HL-60/S4 treated with phorbol 12-myristate 13-acetate at 8.2 ng/mL for 4 days and 3 days (cell line): Measurements from ENCODE around the gene SLC16A10.
"Not testable (repeated sequence)": the region's sequence is repeated elsewhere in the genome, so short reads cannot be mapped to it uniquely, and the experiment has no call there.

Experiments used
- in situ Hi-C: fragments of 300-500 bp; cut with MboI; formaldehyde crosslinking; loops from 2 replicates; pipeline ENCODE4 v1.15.0; 2022; ENCODE audit warnings: low sequenced_read_pairs

SLC16A10 gene, protein sequence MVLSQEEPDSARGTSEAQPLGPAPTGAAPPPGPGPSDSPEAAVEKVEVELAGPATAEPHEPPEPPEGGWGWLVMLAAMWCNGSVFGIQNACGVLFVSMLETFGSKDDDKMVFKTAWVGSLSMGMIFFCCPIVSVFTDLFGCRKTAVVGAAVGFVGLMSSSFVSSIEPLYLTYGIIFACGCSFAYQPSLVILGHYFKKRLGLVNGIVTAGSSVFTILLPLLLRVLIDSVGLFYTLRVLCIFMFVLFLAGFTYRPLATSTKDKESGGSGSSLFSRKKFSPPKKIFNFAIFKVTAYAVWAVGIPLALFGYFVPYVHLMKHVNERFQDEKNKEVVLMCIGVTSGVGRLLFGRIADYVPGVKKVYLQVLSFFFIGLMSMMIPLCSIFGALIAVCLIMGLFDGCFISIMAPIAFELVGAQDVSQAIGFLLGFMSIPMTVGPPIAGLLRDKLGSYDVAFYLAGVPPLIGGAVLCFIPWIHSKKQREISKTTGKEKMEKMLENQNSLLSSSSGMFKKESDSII

GRCh38 chr6:111087106-111087835 is at the start of gene SLC16A10:
Gene SLC16A10, plus strand, starts transcription at chr6:111087503. Its CDS starts 250 bp downstream, at chr6:111087753.
- in situ Hi-C loops = no loop called here

DNA sequence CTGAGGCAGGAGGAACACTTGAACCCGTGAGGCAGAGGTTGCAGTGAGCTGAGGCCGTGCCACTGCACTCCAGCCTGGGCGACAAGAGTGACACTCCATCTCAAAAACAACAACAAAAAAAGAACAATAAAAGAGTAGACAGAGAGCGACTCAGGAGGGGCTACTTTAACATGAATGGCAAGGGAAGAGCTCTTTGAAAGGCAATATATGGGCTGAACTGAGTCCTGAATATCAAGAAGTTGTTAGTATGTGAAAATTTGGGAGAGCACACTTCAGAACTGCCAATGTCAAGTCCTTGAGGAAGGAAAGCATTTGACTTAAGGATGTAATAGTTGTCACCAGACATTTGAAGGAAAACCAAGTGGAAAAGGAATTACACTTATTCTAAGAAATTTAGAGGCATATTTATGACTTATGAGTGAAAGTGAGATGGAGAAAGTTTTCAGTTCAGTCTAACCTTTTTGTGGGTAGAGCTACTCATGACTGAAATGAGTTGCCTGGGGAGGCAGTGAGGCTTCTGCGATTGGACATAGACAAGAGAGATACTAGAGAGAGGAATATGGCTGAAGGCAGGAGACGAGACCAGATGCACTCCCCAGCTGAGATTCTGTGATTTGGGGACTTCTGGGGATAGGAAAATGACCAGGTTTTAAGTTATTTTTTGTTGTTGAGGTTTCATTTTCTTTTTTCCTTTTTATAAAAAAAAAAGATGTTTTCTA is 48.6 kb upstream of the SLC16A10 start:
- in situ Hi-C loops = no loop called here

DNA sequence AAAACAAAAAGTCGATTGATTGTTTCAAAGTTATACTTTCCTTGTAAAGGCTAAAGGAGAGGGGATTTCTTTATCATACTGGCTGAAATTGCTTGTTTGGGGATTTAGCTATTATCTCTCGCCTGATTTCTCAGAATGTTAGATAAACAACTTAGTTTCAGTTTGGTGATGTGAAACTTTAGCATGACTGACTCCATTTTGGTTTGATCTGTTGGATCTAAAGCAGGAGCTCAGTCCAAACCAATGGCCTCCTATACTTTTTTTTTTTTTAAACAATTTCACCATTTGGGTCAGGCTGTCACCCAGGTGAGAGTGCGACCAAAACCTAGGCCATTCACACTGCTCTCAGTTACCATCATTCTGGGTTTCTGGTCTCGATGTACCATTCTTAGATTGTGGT is 45.4 kb upstream of the SLC16A10 start:
- in situ Hi-C loops = no loop called here

GRCh38 chr6:111047244-111047643 is 40.1 kb upstream of the SLC16A10 start:
- in situ Hi-C loops = no loop called here

DNA sequence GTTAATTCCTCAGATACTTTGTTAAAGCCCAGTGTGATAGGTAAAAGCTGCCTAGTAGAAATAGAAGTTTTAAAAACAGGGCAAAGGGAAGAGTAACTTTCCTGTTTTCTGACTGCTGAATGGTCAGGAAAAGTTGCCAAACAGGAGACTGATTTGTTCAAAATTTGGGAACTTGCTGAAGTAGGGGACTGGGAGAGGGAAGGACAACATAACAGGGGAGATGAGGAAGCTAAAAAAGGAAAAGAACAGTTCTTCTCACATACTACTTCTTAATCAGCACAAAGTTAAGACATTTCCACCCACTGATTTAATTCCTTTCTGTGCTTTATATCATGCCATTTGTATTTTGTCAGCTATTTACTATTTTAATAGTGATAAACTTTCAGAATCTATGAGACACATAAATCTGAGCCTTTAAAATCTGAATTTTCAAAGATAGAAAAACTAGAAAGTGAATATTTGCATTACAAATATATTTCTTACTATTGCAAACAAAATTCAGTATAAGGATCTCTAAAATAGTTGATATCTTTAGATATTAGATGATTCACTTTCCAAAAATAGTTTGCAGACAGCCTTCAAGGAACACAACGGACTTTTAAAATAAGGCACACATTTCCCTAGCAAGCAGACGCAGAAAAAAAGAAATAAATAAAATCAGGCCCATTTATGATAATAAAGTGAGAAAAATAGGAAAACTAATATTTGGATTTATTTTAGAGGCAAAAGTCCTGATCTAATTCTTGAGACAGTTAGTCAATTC is 36.9 kb upstream of the SLC16A10 start:
- in situ Hi-C loops = no loop called here

DNA sequence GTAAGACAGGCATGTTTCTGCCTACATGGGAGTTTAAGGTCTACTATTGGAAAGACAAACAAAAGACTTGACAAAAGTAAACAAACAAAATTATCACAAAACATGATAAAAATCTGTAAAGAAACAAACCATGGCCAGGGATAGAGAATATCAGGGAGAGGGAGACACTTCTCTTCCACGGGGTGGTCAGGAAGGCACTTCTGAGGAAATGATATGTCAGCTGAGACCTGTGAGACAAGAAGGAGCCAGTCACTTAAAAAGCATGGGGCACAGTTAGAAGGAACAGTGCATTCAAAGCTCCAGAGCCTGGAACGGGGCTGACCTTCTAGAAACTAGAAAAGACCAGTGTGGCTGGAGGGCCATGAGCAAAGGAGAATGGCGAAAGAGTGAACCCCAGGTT is 35.1 kb upstream of the SLC16A10 start:
- in situ Hi-C loops = no loop called here

- in situ Hi-C loops = no loop called here
These were observed 30.1 kb upstream of the SLC16A10 start for GRCh38 chr6:111057074-111057752.

DNA sequence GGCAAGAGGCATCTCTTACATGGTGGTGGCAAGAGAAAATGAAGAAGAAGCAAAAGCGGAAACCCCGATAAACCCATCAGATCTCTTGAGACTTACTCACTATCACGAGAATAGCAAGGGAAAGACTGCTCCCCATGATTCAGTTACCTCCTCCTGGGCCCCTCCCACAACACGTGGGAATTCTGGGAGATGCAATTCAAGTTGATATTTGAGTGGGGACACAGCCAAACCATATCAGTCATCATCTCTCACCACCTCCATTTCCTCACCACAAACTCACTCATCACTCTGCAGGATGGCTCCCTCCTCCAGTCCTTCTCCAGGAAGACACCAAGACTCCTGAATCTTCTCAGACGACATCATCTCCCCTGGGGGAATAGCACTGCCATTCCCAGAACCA is 25.8 kb upstream of the SLC16A10 start:
- in situ Hi-C loops = no loop called here

GRCh38 chr6:111061985-111062384 is 25.3 kb upstream of the SLC16A10 start:
- in situ Hi-C loops = not testable (repeated sequence)

GRCh38 chr6:111062860-111063259 is 24.4 kb upstream of the SLC16A10 start:
- in situ Hi-C loops = not testable (repeated sequence)

DNA sequence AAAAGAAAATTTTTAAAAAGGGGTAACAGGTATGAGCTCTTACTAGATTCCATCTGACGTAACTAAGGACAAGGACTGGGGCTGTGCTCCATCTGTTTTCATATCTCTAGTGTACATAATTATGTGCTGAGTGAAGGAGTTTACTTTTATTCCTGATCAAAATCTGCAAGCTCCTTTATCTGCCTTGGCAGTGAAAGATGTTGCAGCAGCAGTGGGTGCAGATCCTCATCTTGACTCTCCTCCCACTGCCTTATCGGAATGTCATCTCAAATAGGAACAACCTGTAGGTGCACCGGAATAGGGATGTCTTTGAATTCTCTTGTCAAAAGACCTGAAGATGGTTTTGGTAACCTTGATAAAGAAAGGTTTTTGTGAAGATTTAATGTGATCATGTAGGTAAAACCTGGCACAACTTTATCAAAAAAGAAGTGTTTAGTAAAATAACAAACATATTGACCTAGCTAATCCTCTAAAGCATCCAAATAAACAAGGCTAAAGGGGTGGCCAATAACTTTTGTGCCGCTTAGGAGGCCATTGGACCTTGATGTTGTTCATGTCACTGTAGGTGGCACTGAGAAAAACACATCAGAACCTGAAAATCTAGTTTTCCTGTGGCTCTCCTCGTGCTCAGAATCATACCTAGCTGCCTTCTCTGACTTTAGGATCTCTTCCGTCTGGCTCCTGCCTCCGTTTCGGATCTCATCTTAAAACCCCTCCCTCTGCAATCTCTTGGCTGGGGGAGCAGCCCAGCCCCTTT is 19.0 kb upstream of the SLC16A10 start:
- in situ Hi-C loops = no loop called here

DNA sequence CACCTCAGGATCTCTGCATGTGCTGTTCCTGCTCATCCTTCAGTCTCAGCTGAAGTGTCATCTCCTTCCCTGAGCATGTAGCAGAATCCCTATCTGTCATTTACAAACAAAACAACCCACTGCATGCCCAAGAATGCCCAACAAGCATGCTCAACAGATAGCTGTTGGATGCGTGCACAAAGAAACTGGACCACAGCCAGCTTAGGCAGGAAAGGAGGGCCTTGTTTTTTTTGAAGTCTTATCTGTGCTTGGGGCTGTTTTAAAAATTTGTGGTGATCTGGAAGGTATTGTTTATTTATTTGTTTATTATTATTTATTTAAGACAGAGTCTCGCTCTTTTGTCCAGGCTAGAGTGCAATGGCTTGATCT is 18.5 kb upstream of the SLC16A10 start:
- in situ Hi-C loops = no loop called here

DNA sequence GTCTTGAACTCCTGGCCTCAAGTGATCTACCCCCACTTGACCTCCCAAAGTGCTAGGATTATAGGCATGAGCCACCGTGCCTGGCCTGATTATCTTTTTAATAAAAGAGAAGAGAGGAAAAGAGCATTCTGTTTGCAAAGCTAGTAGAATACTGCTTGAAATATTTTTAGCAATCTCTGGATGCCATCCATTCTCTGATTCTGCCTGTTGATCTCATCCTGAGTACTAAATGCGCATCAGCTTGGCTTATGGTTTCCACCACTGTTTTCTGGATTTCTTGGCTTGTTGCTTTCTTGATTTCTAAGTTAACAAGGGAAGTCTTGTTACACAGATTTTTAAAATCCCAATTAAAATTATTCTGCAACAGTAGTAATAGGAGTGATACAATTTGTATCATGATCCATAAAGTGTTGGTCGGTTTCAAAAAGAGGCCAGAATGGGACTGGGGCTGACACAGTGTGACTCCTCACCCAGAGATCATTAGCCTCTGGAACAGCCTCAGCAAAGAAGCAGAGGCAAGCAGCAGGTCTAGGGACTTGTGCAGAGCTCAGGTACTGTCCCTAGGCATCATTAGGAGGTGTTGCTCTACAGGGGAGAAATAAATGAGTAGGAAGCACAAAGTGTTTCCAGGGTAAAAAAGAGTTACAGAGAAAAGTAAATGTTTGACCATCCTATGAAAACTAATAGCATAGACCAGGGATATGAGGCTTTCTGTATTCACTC is 17.8 kb upstream of the SLC16A10 start:
- in situ Hi-C loops = no loop called here

GRCh38 chr6:111070105-111071005 is 16.9 kb upstream of the SLC16A10 start:
- in situ Hi-C loops = no loop called here

GRCh38 chr6:111072801-111073360 is 14.4 kb upstream of the SLC16A10 start:
- in situ Hi-C loops = no loop called here

DNA sequence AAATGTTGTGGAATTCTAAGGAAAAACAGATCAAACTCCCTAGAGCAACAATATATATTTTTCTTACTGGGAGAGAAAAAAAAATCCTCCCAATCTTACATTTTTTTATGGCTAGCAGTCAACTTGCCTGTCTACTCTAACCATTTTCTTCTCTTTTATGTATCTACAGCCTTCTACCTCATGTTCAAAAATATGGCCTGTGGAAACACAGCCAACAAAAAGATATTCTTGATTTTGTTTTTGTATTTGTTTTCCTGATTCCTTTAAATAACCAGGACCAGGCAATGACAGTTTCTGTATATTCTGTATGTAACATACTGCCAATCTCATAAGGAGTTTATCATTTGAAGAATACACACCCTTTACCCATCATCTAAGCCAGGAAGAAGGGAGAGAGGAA is 13.0 kb upstream of the SLC16A10 start:
- in situ Hi-C loops = no loop called here

- in situ Hi-C loops = no loop called here
These were observed 11.1 kb upstream of the SLC16A10 start for GRCh38 chr6:111076024-111076695.
